K562 (cell line): ENCODE measurements around the gene RBFOX2. TPM values are rescaled to one million over a fixed set of nuclear protein-coding genes. Genes with fewer than 3 reads are reported as not detected.

Experiments used
- ATAC-seq: fragments of 200-7000 bp; cut with Tn5 transposase; 3 replicates; pipeline ENCODE4 v1.9.1; 2020; ENCODE audit warnings: moderate library complexity
- BruUV-seq: library from RNA; stranded (reverse); fragments of 400-500 nt; replicated peaks from 2 replicates; lab custom pipeline; 2021; lab: Mats Ljungman, UMichigan
- CTCF ChIA-PET: fragments of 300-600 bp; formaldehyde crosslinking; extraction: SDS; loops from one replicate; lab custom pipeline; 2021; ENCODE audit warnings: low intra/inter-chr PET ratio; lab: Yijun Ruan, JAX
- POLR2A ChIA-PET: fragments of 300-600, 350-650 bp; sonication (Branson Sonifier 250); formaldehyde crosslinking; extraction: SDS; loops from one replicate; lab custom pipeline; 2021; ENCODE audit warnings: antibody characterized with exemption, inconsistent platforms; lab: Yijun Ruan, JAX
- DNase-seq, 4 experiments: peaks; one replicate each; pipeline versions ENCODE4 v3.0.0 to v3.0.0-alpha.2; 2011 to 2018; ENCODE audit warnings: low spot score in 3 of 4, mixed read lengths in 3 of 4; ENCODE audit errors: extremely low read depth in 1 of 4
- FAIRE-seq: peaks from 2 replicates; lab custom pipeline; 2011; peaks lifted over from hg19 to GRCh38; lab: Jason Lieb, UNC
- H2AFZ ChIP-seq: 2 replicates; pipeline ENCODE4 v1.6.0; 2011; ENCODE audit warnings: low read depth, low read length, control low read depth, inconsistent platforms
- H3K27ac ChIP-seq: fragments of 200-600 bp; 3 replicates; pipeline ENCODE4 v1.8.0; 2011; ENCODE audit warnings: low read depth, mild to moderate bottlenecking, control low read depth, inconsistent platforms, low read length, moderate library complexity, mixed read lengths; ENCODE audit errors: extremely low read depth
- H3K27me3 ChIP-seq, 2 experiments: fragments of 300-600 bp in 1 of 2; 2 replicates in 1 of 2; 3 replicates in 1 of 2; pipeline versions ENCODE4 v1.6.0 to v1.8.0; 2011; ENCODE audit warnings: inconsistent platforms in 2 of 2, low read length in 2 of 2, mild to moderate bottlenecking in 1 of 2, mixed read lengths in 1 of 2, moderate library complexity in 1 of 2; ENCODE audit not compliant: control insufficient read depth in 2 of 2, insufficient read depth in 2 of 2
- H3K36me3 ChIP-seq: fragments of 300-600 bp; 3 replicates; pipeline ENCODE4 v1.8.0; 2011; ENCODE audit warnings: mild to moderate bottlenecking, low read length, inconsistent platforms; ENCODE audit not compliant: control insufficient read depth, insufficient read depth
- H3K4me1 ChIP-seq, 2 experiments: fragments of 200-600 bp in 1 of 2; replicated peaks in 1 of 2; 2 replicates in 1 of 2; 3 replicates in 1 of 2; pipeline versions ENCODE4 v1.5.1 to v1.8.0; 2011; ENCODE audit warnings: inconsistent platforms in 2 of 2, low read length in 2 of 2, mild to moderate bottlenecking in 1 of 2, mixed read lengths in 1 of 2, moderate library complexity in 1 of 2; ENCODE audit not compliant: control insufficient read depth in 2 of 2, insufficient read depth in 2 of 2
- H3K4me2 ChIP-seq: 2 replicates; pipeline ENCODE4 v1.6.1; 2011; ENCODE audit warnings: low read length, control low read depth, inconsistent platforms, mixed read lengths; ENCODE audit not compliant: insufficient read depth
- H3K4me3 ChIP-seq: fragments of 200-600 bp; sonication (generic), shearing (Covaris generic); 2 replicates; pipeline ENCODE4 v1.5.1; 2016; ENCODE audit warnings: control low read depth, inconsistent platforms
- H3K79me2 ChIP-seq: fragments of 200-600 bp; 3 replicates; pipeline ENCODE4 v1.8.0; 2011; ENCODE audit warnings: low read length, inconsistent platforms; ENCODE audit not compliant: control insufficient read depth, insufficient read depth
- H3K9ac ChIP-seq, 2 experiments: 2 replicates each; pipeline versions ENCODE4 v1.6.0 to v1.6.1; 2011; ENCODE audit warnings: low read depth in 2 of 2, low read length in 2 of 2, control low read depth in 1 of 2, inconsistent platforms in 1 of 2, mild to moderate bottlenecking in 1 of 2, mixed read lengths in 1 of 2; ENCODE audit not compliant: insufficient read depth in 1 of 2
- H3K9me1 ChIP-seq: one replicate; pipeline ENCODE4 v1.6.0; 2011; ENCODE audit warnings: inconsistent platforms, mild to moderate bottlenecking, low read length, moderate library complexity; ENCODE audit not compliant: control insufficient read depth, insufficient read depth
- H3K9me3 ChIP-seq: replicated peaks from 2 replicates; pipeline ENCODE4 v1.5.1; 2011; ENCODE audit warnings: low read depth, low read length, inconsistent platforms; ENCODE audit not compliant: control insufficient read depth, insufficient read depth
- H4K20me1 ChIP-seq: replicated peaks from 2 replicates; pipeline ENCODE4 v1.6.1; 2011; ENCODE audit warnings: low read length, inconsistent platforms, mixed read lengths; ENCODE audit not compliant: control insufficient read depth, insufficient read depth
- GABPB1 ChIP-seq: sonication (generic); formaldehyde crosslinking; IDR thresholded peaks from 2 replicates; pipeline ENCODE4 v1.8.0; 2022; ENCODE audit warnings: mild to moderate bottlenecking, missing genetic modification reagents
- NFE2 ChIP-seq: IDR thresholded peaks from 2 replicates; pipeline ENCODE4 v1.6.1; 2014; ENCODE audit warnings: antibody characterized with exemption, low read depth
- RAD21 ChIP-seq, 2 experiments: fragments of 250-450 bp in 1 of 2; fragments of 450-650 bp in 1 of 2; sonication (Bioruptor Pico) in 1 of 2; formaldehyde crosslinking in 1 of 2; IDR thresholded peaks in 1 of 2; conservative IDR thresholded peaks in 1 of 2; 2 replicates each; pipeline versions ENCODE4 v1.4.0 to v1.8.0; 2020 to 2022; ENCODE audit warnings: mild to moderate bottlenecking in 2 of 2, moderate library complexity in 1 of 2
- RBM22 ChIP-seq: fragments of 200-400 bp; formaldehyde crosslinking; IDR thresholded peaks from 2 replicates; pipeline ENCODE4 v1.6.1; 2018; ENCODE audit warnings: low read length, low read depth; ENCODE audit not compliant: poor library complexity, severe bottlenecking
- WGBS: fragments of 100-300 bp; shearing (Covaris generic); methylation state at CpG from one replicate; pipeline ENCODE4 v1.1.6; 2016; ENCODE audit warnings: low coverage, mixed read lengths; ENCODE audit not compliant: insufficient coverage; ENCODE audit errors: missing lambda C conversion rate; 5-methylcytosine and 5-hydroxymethylcytosine counted together
- in situ Hi-C: fragments of 300-500 bp; cut with MboI; formaldehyde crosslinking; loops from 4 replicates; pipeline ENCODE4 v1.15.0; 2018; ENCODE audit warnings: inconsistent platforms, mixed read lengths
- intact Hi-C: fragments of 100-400 bp; cut with micrococcal nuclease; formaldehyde crosslinking; loops from 2 replicates; pipeline ENCODE4 v1.14.2; 2022
- polyA plus RNA-seq, 8 experiments: library from polyadenylated mRNA; depleted of rRNA in 4 of 8; stranded (reverse) in 5 of 8; unstranded in 3 of 8; fragments of >200 nt; fragmentation: Nextera tagmentation in 2 of 8; fragmentation: Illumina TruSeq in 1 of 8; extraction: Ambion mirVana in 2 of 8; extraction: Trizol in 1 of 8; gene quantifications; 2 replicates each; pipeline versions ENCODE4 v1.2.1 to v1.2.3, GENCODE V29; 2011 to 2014; ENCODE audit warnings: inconsistent platforms in 1 of 8, missing spikeins in 1 of 8
- total RNA-seq, 7 experiments: library from RNA; depleted of rRNA in 6 of 7; stranded (reverse); fragments of >200 nt in 6 of 7; fragmentation: Illumina TruSeq in 2 of 7; extraction: Trizol in 2 of 7; gene quantifications; 2 replicates each; pipeline versions ENCODE4 v1.2.1 to v1.2.3, GENCODE V29; 2011 to 2021; ENCODE audit warnings: low replicate concordance in 1 of 7
- TF ChIP-seq, protein P1 (sequence below): fragments of 450-650 bp; IDR thresholded peaks from 2 replicates; pipeline ENCODE4 v1.6.1; 2017; ENCODE audit warnings: mild to moderate bottlenecking, moderate library complexity
- TF ChIP-seq, protein P2 (sequence below): fragments of 450-650 bp; IDR thresholded peaks from 2 replicates; pipeline ENCODE4 v1.6.1; 2014; ENCODE audit warnings: low read depth, mild to moderate bottlenecking, moderate library complexity, borderline replicate concordance
- TF ChIP-seq, protein P3 (sequence below), 3 experiments: IDR thresholded peaks in 2 of 3; conservative IDR thresholded peaks in 1 of 3; 2 replicates each; pipeline ENCODE4 v1.5.1; 2011 to 2012; ENCODE audit warnings: low read length in 3 of 3, mild to moderate bottlenecking in 3 of 3, control low read depth in 2 of 3, improper control_type of control experiment in 1 of 3, inconsistent platforms in 1 of 3, low read depth in 1 of 3, mixed read lengths in 1 of 3, moderate library complexity in 1 of 3; ENCODE audit not compliant: insufficient read depth in 2 of 3

The RBFOX2 gene
- total and polyA plus RNA-seq, 9 of the 15 experiments (the other 6 are each of a cell fraction or from before 2014, with no cell fraction given) = 5.8 to 24.8 (median 14.2) TPM

GRCh38 chr22:35844886-35845285, 183.7 kb downstream of the RBFOX2 start (continued):
- TF ChIP-seq, protein P1, sequence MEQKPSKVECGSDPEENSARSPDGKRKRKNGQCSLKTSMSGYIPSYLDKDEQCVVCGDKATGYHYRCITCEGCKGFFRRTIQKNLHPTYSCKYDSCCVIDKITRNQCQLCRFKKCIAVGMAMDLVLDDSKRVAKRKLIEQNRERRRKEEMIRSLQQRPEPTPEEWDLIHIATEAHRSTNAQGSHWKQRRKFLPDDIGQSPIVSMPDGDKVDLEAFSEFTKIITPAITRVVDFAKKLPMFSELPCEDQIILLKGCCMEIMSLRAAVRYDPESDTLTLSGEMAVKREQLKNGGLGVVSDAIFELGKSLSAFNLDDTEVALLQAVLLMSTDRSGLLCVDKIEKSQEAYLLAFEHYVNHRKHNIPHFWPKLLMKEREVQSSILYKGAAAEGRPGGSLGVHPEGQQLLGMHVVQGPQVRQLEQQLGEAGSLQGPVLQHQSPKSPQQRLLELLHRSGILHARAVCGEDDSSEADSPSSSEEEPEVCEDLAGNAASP = no peak
- TF ChIP-seq, protein P2, sequence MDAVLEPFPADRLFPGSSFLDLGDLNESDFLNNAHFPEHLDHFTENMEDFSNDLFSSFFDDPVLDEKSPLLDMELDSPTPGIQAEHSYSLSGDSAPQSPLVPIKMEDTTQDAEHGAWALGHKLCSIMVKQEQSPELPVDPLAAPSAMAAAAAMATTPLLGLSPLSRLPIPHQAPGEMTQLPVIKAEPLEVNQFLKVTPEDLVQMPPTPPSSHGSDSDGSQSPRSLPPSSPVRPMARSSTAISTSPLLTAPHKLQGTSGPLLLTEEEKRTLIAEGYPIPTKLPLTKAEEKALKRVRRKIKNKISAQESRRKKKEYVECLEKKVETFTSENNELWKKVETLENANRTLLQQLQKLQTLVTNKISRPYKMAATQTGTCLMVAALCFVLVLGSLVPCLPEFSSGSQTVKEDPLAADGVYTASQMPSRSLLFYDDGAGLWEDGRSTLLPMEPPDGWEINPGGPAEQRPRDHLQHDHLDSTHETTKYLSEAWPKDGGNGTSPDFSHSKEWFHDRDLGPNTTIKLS = no peak
- no peak for TF ChIP-seq RBM22
- TF ChIP-seq, all 486 proteins: peak for 0

DNA sequence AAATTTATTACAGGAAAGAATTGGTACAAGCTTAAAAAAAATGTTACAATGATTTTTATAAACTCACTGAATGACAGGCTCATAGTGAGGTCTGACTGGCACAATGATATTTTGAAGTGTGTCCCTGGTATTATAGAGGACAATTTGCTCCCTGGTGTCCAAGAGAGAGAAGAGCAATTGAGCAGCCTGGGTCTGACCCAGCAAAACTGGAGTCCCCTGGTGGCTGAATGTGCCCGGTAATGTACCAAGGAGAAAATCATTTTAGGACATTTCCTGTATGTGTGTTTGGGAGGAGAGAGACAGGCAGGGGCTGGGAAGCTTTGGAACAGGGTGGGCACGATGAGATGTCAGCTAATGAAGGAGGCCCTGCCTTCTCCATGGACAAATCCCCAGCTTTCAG, 185.7 kb downstream of the RBFOX2 start:
- WGBS = no CpG with 5 or more reads among the region's 2 CpGs
- H3K36me3 ChIP-seq = no peaks in the 10 kb centered on the region
- H3K4me2 ChIP-seq = no peak overlapping the region
- no peaks in the 10 kb centered on the region for H3K79me2 ChIP-seq
- FAIRE-seq (no peak), ATAC-seq (peak; percentile 76), DNase-seq (peak; percentile 11 to 28 (median 14))
- intact Hi-C loops = loop anchor here (10.0 kb wide), 2 partner anchors 72 to 118 kb away; no protein-coding TSS in a partner anchor
- ChIA-PET CTCF (no interaction called here), POLR2A (no interaction called here)
- H3K9me3 ChIP-seq = no peaks in the 10 kb centered on the region
- in situ Hi-C loops = no loop called here
- no peaks in the 10 kb centered on the region for H3K9me1 ChIP-seq
- H3K4me1 ChIP-seq = peaks cover 0 to 8% of the 10 kb centered on the region in 2 experiments; a peak in 2 of 5 replicates
- no TSS peak for BruUV-seq
- no peak overlapping the region for H3K4me3 ChIP-seq
- H4K20me1 ChIP-seq = no peaks in the 10 kb centered on the region
- H3K27ac ChIP-seq = no peak overlapping the region
- H3K27me3 ChIP-seq = no peaks in the 10 kb centered on the region
- H3K9ac ChIP-seq = no peak overlapping the region
- TF ChIP-seq RAD21 (CRISPR knock-in tag; conservative IDR thresholded peaks at IDR 0.05 in 1 of 2, IDR thresholded peaks at IDR 0.05 in 1 of 2) = peak in 1 of 2 experiments; percentile 39; a peak in 2 of 4 replicates
- no peak for TF ChIP-seq GABPB1
- TF ChIP-seq, protein P3, sequence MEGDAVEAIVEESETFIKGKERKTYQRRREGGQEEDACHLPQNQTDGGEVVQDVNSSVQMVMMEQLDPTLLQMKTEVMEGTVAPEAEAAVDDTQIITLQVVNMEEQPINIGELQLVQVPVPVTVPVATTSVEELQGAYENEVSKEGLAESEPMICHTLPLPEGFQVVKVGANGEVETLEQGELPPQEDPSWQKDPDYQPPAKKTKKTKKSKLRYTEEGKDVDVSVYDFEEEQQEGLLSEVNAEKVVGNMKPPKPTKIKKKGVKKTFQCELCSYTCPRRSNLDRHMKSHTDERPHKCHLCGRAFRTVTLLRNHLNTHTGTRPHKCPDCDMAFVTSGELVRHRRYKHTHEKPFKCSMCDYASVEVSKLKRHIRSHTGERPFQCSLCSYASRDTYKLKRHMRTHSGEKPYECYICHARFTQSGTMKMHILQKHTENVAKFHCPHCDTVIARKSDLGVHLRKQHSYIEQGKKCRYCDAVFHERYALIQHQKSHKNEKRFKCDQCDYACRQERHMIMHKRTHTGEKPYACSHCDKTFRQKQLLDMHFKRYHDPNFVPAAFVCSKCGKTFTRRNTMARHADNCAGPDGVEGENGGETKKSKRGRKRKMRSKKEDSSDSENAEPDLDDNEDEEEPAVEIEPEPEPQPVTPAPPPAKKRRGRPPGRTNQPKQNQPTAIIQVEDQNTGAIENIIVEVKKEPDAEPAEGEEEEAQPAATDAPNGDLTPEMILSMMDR (IDR thresholded peaks at IDR 0.05 in 2 of 3, conservative IDR thresholded peaks at IDR 0.05 in 1 of 3; ENCODE audit: insufficient read depth in 2 of 3, low read depth in 1 of 3, low read length in 3 of 3) = peak; percentile 51 to 83 (median 60); a peak in 5 of 6 replicates
- TF ChIP-seq NFE2 = peak; percentile 13; the same call in 1 of the 2 replicates
- no peak overlapping the region for H2AFZ ChIP-seq
